ENCODE measurements around the gene FDXR.

The FDXR gene

DNA sequence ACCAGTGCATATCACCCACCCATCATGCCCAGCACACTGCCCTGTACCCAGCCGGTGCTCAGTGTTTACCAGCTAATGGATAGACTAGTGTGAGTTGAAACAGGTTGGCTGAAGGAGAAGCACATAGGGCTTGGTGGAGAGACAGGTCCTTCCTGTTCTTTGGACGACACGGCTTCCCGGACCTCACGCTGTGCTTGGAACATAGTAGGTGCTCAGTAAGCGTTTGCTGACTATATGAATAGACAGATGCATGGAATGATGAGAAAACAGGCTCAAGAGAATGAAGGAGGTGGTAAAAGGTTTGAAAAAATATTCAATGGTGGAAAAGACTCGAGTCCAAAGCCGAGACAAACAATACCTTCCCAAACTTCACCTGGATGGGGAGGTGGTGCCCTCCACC, 27.4 kb upstream of the FDXR start:
- DNase-seq (ENCODE audit: low read depth in 2 of 2), result no peak

DNA sequence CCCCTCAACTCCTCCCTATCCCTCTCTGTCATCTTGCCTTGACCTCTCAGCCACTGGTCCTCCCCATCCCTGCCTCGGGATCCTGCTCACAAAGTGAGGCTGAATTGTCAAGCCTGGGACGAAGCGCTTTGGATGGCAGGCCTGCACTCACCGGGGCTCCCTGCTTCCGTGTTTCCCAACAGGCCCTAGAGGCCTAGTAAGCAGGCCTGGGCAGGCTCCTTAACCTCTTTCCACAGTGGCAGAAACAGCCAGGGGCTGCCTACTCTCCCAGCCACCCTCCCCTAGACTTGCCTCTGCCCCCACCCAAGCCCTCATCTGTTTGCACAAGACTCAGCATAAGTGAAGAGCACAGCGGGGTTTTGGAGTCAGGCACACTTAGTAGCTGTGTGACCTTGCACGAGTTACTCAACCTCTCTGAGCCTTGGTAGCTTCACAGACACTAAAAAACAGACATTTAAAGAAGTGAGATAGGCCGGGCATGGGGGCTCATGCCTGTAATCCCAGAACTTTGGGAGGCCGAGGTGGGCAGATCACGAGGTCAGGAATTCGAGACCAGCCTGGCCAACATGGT, 25.7 kb upstream of the FDXR start:
- DNase-seq (ENCODE audit: low read depth in 2 of 2), result no peak

DNA sequence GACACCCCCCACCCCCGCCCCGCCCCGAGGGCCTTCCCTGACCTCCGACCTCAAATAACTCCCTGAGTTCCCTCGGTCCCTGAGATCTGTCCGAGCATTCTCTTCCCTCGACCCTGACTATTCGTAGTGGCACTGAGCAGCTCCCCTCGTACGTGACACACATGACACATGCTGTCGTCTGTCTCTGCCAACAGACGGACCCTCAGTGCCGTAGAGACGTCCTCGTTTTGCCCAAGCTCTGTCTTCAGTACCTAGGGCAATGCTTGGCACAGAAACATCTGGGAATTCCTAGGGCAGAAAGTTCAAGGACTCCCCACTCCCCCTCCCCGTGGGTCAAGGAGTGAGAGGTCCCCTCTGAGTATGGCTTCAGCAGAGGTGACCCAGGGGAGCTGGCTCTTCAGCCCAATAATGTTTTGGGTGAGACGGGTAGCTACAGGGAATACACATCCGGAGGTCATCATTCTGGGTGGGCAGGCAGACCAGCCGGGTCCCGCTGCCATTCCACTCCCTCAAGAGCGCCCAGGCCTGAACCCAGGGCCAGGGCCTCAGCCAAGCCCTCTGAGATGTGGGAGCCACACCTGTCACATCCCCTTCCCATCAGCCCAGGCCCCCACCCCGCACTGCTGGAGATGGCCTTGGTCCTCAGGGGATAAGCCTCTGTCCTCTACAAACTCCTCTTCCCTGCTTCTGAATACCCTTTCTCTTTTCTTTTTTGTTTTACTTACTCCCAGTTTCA, 21.3 kb upstream of the FDXR start:
- no peak for DNase-seq (ENCODE audit: low read depth in 2 of 2)

DNA sequence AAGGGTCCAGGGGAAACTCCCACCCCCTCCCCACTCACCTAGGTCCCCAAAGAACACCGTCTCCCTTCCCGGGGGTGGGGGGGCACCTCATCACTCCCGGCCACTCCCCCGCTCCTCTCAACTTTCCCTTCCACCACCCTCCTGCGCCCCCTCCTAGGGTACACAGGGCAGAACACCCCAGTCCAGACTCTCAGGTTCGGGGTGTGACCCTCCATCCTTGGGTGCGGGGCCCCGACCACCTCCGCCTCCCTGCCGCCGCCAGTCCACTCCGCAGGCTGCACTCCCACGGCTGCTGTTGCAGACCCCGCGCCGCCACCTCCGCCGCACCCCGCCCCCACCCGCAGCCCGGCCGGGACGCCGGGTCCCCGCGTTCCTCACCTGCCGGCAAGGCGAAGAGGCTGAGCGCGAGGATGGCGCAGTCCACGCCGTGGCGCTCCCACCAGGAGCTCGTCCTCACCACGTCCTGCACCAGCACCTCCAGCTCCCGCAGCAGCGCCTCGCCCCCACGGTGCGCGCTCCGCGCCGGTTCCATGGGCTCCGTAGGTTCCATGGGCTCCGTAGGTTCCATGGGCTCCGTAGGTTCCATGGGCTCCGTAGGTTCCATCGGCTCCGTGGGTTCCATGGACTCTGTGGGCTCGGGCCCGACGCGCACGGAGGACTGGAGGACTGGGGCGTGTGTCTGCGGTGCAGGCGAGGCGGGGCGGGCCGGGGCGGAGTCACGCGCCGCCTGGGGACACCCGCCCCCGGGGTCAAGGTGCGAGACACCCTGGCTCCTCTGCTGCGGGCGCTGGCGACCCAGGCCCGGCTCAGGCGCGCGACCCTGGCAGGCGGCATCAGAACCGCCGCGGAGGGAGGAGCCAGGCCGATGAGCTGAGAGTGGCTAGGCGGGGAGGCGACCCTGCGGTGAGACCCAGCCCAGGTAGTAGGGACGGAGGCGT, 20.4 kb upstream of the FDXR start, which contains the start of gene FADS6:
TSS of gene FADS6 (minus strand) at position 660 of the 938 bp plus-strand sequence. CDS start at position 622, 38 bp downstream.
- no peak for DNase-seq (ENCODE audit: low read depth in 2 of 2)

DNA sequence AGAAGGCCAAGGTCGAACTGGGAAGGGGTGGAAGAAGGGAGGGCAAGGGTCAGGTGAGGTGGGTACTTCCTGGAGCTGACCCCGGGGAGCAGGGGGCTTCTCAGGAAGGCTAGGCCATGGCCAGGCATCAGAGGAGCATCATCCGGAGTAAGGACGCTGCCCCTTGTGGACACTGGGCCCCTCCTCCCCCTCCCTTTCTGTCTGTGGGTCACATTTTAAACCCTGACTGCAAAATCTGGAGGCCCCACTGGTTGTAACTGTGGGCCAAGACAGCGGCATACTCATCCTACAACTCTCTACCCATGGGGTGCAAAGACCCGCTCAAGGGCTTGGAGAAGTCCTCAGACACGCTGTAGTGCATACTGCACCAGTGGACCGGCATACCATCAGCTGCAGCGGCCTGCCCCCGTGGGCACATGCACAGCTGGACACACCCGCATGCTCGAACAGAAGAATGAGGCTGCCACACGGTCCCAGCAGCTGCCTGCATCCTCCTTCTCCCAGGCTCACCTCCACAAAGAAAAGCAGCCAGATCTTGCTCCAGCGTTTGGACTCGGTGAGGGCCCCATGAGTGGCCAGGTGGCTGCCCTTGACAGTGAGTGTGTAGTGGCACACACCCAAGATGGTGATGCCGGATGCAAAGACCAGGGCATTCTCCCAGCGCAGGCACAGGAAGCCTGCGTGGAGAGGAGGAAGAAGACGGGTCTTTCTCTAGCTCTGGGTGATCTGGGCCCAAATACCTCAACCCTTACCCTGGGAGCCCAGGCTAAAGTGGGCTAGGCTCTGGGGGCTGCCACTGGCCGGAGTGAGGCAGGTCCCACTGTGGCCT, 19.4 kb upstream of the FDXR start:
- DNase-seq (ENCODE audit: low read depth in 2 of 2), result no peak

DNA sequence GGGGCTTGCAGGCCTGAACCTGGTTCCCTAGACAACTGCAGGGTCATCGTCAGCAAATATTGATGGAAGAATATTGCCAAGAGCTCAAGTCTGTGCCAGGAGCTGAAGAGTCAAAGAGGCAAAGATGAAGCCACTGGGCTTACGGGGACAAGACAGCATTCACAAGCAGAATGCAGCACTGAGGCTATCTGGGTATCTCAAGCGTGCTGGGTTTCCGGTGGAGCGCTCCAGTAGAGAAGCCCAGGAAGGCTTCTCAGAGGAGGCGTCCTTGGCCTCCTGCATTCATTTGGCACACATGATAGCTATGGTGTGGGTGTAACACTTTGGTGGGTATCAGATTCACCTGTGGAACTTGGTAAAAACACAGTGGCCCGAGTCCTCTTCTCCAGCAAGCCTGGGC, 17.8 kb upstream of the FDXR start:
- no peak for DNase-seq (ENCODE audit: low read depth in 2 of 2)

DNA sequence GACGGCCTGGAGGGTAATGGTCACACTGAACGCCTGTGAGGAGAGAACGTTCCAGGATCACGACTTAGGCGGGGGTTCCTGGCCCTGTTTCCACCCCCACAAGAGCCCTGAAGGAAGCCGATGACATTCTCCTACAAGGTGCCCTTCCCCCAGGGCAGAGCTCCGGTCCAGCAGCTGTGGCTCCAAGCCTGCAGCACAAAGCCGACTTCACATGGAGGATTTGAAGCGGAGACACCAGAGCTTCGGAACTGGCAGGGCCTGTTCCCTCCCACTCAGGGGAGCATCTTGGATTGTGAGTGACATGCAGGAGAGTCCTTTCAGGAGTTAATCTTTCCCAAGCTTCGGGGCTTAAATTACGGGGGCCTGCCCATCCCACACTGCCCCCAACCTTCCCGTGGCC, 15.7 kb upstream of the FDXR start:
- no peak for DNase-seq (ENCODE audit: low read depth in 2 of 2)

DNA sequence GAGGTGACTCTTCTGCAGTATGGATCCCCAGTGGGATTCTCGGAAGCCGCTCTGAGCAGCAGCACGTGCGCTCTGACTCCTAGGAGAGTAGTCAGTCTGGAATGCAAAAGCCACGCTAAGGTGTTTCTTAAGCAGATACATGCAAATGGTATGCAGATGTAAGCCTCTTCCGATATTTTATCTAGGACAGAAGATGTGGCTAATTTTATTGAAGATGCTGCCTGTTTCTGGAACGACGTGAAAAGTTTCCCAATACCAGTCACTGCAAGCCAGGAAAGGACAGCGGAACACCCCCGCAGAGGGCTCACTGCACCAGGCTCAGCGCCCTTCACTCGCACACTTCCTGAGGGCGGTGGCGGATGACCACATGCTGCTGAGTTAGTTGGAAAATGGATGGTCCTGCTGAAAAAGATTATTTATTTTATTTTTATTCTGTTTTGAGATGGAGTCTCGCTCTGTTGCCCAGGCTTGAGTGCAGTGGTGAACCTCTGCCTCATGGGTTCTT, 10.5 kb upstream of the FDXR start:
- DNase-seq (ENCODE audit: low read depth in 2 of 2), result no peak

DNA sequence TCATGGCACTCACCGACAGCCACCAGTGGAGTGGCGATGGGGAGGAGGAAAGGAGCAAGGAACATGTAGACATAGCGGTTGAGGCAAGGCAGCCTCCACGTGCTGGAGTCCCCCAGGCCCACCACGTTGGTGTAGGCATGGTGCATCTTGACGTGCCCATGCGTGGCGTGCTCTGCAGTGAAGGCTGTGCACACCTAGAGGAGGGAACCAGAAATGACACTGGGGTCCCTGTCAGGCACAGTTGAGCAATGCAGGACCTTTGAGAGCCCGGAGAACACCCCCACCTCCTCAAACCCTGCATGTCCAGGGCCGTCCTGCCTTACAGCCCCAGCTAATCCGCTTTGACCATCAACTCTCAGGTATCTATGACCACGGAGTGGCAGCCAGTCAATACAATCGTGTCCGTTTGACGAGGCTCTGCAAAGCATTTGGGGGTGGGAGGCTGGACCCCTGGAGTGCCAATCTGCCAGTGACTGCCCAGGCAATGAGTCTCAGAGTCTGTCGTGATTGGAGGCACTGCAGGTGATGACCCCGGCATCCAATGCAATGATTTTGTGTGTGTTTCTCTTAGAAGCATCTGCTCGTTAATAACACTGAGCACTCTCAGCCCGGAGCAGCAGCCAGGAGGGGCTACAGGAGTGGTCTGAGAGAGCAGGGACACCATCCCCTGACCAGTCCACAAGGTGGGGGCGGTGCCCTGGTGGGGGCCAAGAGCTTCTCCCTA, 9.9 kb upstream of the FDXR start:
- DNase-seq (ENCODE audit: low read depth in 2 of 2), result no peak

DNA sequence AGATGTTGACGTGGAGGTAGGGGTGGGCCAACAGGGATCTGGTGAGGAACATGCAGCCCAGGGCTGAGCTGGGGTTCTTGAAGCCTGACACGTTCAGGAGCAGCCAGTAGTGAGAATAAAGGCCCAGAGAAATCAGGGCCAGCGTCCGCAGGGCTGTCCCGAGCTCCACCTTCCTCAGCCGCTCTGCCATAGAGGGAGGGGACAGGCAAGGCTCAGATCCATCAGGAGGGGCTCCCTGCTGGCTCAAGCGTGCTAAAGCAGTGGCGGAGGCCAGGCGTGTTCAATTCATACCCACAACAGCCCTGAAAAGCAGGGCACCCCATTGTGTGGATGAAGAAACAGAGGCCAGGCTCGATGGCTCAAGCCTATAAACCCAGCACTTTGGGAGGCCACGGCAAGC, 8.3 kb upstream of the FDXR start:
- DNase-seq (ENCODE audit: low read depth in 2 of 2), result no peak

DNA sequence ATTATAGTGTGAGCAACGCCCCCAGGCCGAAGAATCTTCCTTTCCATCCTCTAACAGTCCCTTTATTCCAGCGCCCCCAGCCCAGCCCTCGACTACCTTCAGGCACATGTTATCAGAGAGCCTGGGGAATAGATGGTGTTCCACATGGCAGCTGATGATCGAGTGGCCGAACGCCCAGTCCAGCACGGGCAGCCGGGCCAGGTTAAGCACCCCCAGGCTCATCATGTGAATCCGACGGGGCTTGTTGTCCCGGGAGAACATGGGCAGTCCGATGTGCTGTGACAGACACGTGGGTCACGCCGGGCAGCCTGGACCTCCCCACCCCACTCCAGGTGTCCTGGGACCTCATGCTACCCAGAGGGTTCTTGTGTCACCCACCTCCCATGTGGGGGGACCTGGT, 6.5 kb upstream of the FDXR start:
- no peak for DNase-seq (ENCODE audit: low read depth in 2 of 2)

DNA sequence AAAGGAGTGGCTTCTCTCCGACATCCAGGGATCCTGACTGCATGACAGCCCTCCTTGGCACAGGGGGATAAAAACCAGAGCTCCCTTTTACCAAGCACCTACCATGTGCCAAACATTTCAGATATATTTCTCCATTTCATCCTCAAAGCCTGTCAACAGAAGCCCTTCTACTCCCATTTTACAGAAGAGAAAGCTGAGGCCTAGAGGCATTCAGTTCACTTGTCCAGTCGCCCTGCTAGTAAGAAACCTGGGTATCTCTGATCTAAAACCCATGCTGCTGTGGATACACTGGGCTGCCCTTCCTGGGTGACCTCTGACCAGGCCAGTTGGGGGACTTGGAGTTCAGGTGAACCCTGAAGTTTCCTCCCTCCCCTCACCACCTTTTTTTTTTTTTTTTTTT, 5.9 kb upstream of the FDXR start:
- DNase-seq (ENCODE audit: low read depth in 2 of 2), result no peak

DNA sequence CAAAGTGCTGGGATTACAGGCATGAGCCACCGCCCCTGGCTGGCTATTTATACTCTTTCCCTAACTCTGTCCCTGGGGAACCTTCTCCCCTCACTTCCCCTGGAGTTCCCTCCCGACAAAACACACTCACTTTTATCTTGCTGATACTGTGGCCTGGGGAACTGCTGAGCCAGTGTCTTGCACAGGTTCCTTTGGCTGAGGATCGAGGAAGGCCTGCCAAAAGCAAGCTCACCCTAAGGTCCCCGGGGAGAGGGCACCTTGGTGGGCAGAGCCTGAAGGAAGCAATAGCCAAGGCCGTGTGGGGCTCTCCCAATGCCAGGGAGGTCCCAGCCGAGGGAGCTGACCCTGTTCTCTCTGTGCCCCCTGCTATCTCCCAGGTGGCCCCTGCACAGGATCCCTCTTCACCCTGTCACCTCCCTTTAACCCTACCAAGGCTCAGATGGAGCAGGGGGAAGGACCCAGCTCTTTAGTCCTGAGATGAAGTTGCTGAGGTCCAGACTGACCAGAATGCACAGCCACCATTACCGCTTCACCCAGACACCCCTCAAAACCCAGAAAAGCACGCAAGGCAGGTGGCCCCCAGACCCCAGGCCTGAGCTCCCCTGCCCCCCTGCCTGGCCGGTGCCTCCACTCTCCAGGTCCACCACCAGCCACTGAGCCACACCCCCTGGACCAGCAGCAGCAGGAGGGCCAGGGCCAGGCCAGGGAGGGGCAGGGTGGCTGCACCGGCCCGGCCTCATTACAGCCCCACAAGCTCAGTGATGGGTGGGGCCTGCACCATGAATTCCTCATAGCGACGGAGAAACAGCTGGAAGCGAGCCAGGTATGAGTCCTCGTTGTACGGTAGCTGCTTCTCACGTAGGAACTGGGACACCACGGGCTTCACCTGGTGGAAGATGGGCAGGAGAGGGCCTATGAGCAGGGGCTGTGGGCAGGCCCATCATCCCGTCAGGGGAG, 5.1 kb upstream of the FDXR start:
- DNase-seq (ENCODE audit: low read depth in 2 of 2), result no peak

DNA sequence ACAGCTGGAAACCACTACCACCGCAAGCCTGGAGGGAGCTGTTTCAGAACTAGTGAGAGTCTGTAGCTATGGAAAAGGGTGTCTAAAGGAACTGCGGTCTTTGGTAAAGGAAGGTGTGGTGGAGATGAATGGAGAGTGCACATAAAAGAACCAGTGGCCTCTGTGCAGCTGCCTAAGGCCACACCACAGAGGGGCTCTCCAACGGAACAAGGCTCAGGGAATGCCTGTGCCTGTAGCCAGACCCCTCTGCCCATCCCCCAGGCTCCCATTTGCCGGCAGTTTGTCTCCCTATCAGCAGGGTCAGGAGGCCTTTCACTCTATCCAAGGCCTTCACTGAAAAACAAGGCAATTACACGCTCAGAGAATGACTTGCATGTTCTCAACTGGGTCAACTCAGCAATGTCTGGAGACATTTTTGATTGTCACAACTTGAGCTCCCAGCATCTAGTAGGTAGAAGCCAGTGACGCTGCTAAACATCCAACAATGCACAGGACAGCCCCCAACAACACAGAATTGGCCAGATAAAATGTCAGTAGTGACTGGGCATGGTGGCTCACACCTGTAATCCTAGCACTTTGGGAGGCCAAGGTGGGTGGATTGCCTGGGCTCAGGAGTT, 3.3 kb upstream of the FDXR start:
- no peak for DNase-seq (ENCODE audit: low read depth in 2 of 2)

DNA sequence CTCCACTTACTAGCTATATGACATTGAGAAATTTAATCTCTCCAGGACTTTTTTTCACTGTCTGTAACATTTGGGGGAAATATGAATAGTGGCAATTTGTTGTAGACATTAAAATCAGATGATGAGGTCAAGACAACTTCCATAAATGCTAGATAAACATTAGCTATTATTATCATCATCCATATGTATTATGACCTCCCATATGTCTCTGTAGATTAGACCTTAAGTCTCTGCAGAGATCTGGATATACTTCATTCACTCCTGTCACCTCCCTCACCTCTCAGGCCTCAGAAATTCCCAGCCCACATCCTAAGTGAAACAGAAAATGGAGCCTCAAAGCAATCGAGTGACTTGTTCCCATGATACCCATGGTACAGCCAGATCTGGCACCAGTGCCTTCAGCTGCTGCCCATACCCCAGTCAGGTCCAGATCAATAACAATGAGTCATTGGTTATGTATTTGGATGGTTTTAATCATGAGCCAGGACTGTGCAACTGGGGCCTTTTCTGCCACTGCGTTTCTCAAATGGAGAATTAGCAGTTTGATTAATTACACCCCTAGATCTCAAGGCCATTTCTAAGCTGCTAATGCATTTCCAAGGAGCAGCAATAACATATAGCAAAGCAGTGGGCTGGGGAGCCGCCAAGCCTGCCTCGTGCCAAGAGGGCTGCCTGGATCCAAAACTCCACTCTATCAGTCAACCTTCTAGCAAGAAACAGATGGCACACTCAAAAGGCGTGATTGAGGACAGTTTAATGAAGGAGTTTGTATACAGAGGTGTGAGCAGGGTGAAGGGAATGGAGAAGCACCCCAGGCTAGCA, 2.6 kb upstream of the FDXR start:
- DNase-seq (ENCODE audit: low read depth in 2 of 2), result no peak

DNA sequence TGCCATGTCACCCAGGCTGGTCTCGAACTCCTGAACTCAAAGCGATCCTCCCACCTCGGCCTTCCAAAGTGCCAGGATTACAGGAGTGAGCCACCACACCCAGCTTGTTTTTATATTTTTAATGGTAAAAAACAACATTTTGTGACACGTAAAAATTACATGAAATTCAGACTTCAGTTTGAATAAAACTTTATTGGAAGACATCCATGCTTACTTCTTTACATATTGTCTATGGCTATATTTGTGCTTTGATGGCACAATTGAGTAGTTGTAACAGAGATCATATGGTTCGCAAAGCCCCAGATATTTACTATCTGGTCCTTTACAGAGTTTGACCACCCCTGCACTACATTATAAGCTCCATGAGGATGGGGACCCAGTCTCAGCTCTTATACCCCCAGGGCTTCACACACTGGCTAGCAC, 1.8 kb upstream of the FDXR start:
- DNase-seq (ENCODE audit: low read depth in 2 of 2), result no peak

DNA sequence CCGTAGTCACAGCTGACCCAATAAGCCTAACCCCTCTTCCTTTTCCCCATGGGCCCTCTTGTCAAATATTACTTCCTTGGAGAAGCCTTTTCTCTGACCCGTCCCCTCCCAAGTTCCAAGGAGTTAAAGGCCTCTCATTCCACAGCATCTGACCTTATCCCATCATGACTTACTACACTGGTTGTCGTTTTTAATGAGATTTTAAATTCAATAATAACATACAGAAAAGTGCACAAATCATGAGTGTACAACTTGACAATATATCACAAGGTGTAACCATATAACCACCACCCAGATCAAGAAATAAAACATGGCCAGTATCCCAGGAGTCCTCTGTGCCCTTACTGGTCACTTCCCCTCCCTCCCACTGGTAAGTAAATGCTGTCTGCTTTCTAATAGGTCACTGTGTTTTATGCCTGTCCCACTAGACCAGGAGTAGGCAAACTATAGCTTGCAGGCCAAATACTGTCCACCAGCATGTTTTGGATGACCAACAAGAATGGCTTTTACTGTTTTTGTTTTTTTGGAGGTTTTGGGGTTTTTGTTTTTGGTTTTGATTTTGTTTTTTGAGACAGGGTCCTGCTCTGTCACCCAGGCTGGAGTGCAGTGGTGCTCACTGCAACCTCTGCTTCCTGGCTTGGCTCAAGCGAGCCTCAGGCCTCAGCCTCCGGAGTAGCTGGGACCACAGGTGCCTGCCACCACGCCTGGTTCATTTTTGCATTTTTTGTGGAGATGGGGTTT, 1.2 kb upstream of the FDXR start:
- no peak for DNase-seq (ENCODE audit: low read depth in 2 of 2)
